Activated CD4-positive, alpha-beta T cell treated with anti-CD3 and anti-CD28 coated beads for 48 hours (primary cell): ENCODE measurements around the gene CCDC192.

Experiments
- DNase-seq: peaks from one replicate; pipeline ENCODE4 v3.0.0-alpha.2; 2020

The CCDC192 gene

GRCh38 chr5:127851964-127852363, 148.8 kb downstream of the CCDC192 start:
- no peak for DNase-seq

GRCh38 chr5:127854520-127854919, 151.3 kb downstream of the CCDC192 start:
- no peak for DNase-seq

GRCh38 chr5:127856292-127856691, 153.1 kb downstream of the CCDC192 start:
- DNase-seq = no peak

GRCh38 chr5:127858116-127858784, 155.1 kb downstream of the CCDC192 start:
- no peak for DNase-seq

GRCh38 chr5:127860291-127860690, 157.1 kb downstream of the CCDC192 start:
- no peak for DNase-seq

GRCh38 chr5:127863161-127863560, 160.0 kb downstream of the CCDC192 start:
- DNase-seq = no peak

- no peak for DNase-seq
These were observed 160.6 kb downstream of the CCDC192 start for GRCh38 chr5:127863610-127864395.

- no peak for DNase-seq
These were observed 161.3 kb downstream of the CCDC192 start for GRCh38 chr5:127864511-127864910.

GRCh38 chr5:127865273-127865672, 162.1 kb downstream of the CCDC192 start:
- no peak for DNase-seq

- DNase-seq = no peak
These were observed 164.0 kb downstream of the CCDC192 start for GRCh38 chr5:127867022-127867783.

GRCh38 chr5:127870914-127871313, 167.7 kb downstream of the CCDC192 start:
- DNase-seq = no peak

GRCh38 chr5:127871503-127872153, 168.4 kb downstream of the CCDC192 start:
- no peak for DNase-seq

GRCh38 chr5:127872494-127872893, 169.3 kb downstream of the CCDC192 start:
- no peak for DNase-seq

GRCh38 chr5:127875235-127876021, 172.2 kb downstream of the CCDC192 start:
- peak; percentile 40 for DNase-seq

- no peak for DNase-seq
These were observed 173.2 kb downstream of the CCDC192 start for GRCh38 chr5:127876384-127876783.

- DNase-seq = peak; percentile 18
These were observed 175.1 kb downstream of the CCDC192 start for GRCh38 chr5:127878174-127878750.

GRCh38 chr5:127884416-127884815, 181.2 kb downstream of the CCDC192 start:
- DNase-seq = no peak

GRCh38 chr5:127885176-127885575, 182.0 kb downstream of the CCDC192 start:
- DNase-seq = no peak

GRCh38 chr5:127886081-127886480, 182.9 kb downstream of the CCDC192 start:
- DNase-seq = no peak

- no peak for DNase-seq
These were observed 184.1 kb downstream of the CCDC192 start for GRCh38 chr5:127887282-127887681.

- DNase-seq = no peak
These were observed 188.8 kb downstream of the CCDC192 start for GRCh38 chr5:127891942-127892341.
